ENCODE measurements around the gene LHX1.

The LHX1 gene

GRCh38 chr17:36977568-36977967 is 40.3 kb downstream of the LHX1 start:
- H3K9me3 ChIP-seq (ENCODE audit: control insufficient read depth in 2 of 2, low read length in 2 of 2) = no peaks in the 10 kb centered on the region
- H3K4me1 ChIP-seq (ENCODE audit: control insufficient read depth, insufficient read depth, low read length) = peaks cover 3% of the 10 kb centered on the region
- no peak overlapping the region for H3K4me3 ChIP-seq (ENCODE audit: low read length in 2 of 2)
- no peaks in the 10 kb centered on the region for H3K27me3 ChIP-seq (ENCODE audit: control insufficient read depth in 1 of 2, insufficient read depth in 2 of 2, low read length in 2 of 2)
- H3K9ac ChIP-seq (ENCODE audit: low read length in 2 of 2) = no peak overlapping the region
- no peaks in the 10 kb centered on the region for H3K36me3 ChIP-seq (ENCODE audit: control insufficient read depth in 2 of 2, insufficient read depth in 2 of 2, low read length in 2 of 2)
- H3K27ac ChIP-seq (ENCODE audit: low read length) = no peak overlapping the region

GRCh38 chr17:36978810-36979564 is 41.7 kb downstream of the LHX1 start:
- Histone ChIP-seq H3K4me1 (ENCODE audit: control insufficient read depth, insufficient read depth, low read length) (peaks cover 3% of the 10 kb centered on the region), H3K36me3 (ENCODE audit: control insufficient read depth in 2 of 2, insufficient read depth in 2 of 2, low read length in 2 of 2) (no peaks in the 10 kb centered on the region), H3K27ac (ENCODE audit: low read length) (no peak overlapping the region), H3K9ac (ENCODE audit: low read length in 2 of 2) (no peak overlapping the region), H3K4me3 (ENCODE audit: low read length in 2 of 2) (no peak overlapping the region), H3K27me3 (ENCODE audit: control insufficient read depth in 1 of 2, insufficient read depth in 2 of 2, low read length in 2 of 2) (no peaks in the 10 kb centered on the region), H3K9me3 (ENCODE audit: control insufficient read depth in 2 of 2, low read length in 2 of 2) (no peaks in the 10 kb centered on the region)

DNA sequence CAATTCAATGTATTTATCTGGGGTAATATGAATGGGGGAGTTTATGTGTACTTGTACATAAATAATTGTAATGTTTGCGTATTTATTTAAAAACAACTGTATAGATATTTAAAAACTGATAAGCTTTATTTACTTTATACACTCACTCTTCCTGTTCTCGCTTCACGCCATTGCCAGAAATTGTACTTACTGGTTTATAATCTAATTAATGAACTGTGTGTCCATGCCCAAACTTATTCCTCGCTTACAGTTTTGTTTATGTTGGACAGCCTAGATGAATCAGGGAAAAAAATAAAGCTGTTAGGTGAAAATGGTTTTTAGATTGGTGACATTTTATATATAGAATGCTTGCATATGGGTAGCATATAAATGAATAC is 42.3 kb downstream of the LHX1 start:
- Histone ChIP-seq H3K4me3 (ENCODE audit: low read length in 2 of 2) (no peak overlapping the region), H3K27ac (ENCODE audit: low read length) (no peak overlapping the region), H3K9me3 (ENCODE audit: control insufficient read depth in 2 of 2, low read length in 2 of 2) (no peaks in the 10 kb centered on the region), H3K36me3 (ENCODE audit: control insufficient read depth in 2 of 2, insufficient read depth in 2 of 2, low read length in 2 of 2) (no peaks in the 10 kb centered on the region), H3K4me1 (ENCODE audit: control insufficient read depth, insufficient read depth, low read length) (peaks cover 3% of the 10 kb centered on the region), H3K9ac (ENCODE audit: low read length in 2 of 2) (no peak overlapping the region), H3K27me3 (ENCODE audit: control insufficient read depth in 1 of 2, insufficient read depth in 2 of 2, low read length in 2 of 2) (no peaks in the 10 kb centered on the region)

GRCh38 chr17:36980280-36980761 is 43.0 kb downstream of the LHX1 start:
- H3K4me1 ChIP-seq (ENCODE audit: control insufficient read depth, insufficient read depth, low read length) = peaks cover 3% of the 10 kb centered on the region
- no peak overlapping the region for H3K27ac ChIP-seq (ENCODE audit: low read length)
- no peaks in the 10 kb centered on the region for H3K36me3 ChIP-seq (ENCODE audit: control insufficient read depth in 2 of 2, insufficient read depth in 2 of 2, low read length in 2 of 2)
- H3K4me3 ChIP-seq (ENCODE audit: low read length in 2 of 2) = no peak overlapping the region
- no peaks in the 10 kb centered on the region for H3K27me3 ChIP-seq (ENCODE audit: control insufficient read depth in 1 of 2, insufficient read depth in 2 of 2, low read length in 2 of 2)
- H3K9ac ChIP-seq (ENCODE audit: low read length in 2 of 2) = no peak overlapping the region
- H3K9me3 ChIP-seq (ENCODE audit: control insufficient read depth in 2 of 2, low read length in 2 of 2) = no peaks in the 10 kb centered on the region

GRCh38 chr17:36983618-36984017 is 46.3 kb downstream of the LHX1 start:
- peaks cover 3% of the 10 kb centered on the region for H3K4me1 ChIP-seq (ENCODE audit: control insufficient read depth, insufficient read depth, low read length)
- H3K9me3 ChIP-seq (ENCODE audit: control insufficient read depth in 2 of 2, low read length in 2 of 2) = no peaks in the 10 kb centered on the region
- peaks cover 11 to 21% of the 10 kb centered on the region in 2 donors for H3K36me3 ChIP-seq (ENCODE audit: control insufficient read depth in 2 of 2, insufficient read depth in 2 of 2, low read length in 2 of 2)
- no peak overlapping the region for H3K27ac ChIP-seq (ENCODE audit: low read length)
- H3K27me3 ChIP-seq (ENCODE audit: control insufficient read depth in 1 of 2, insufficient read depth in 2 of 2, low read length in 2 of 2) = no peaks in the 10 kb centered on the region
- H3K9ac ChIP-seq (ENCODE audit: low read length in 2 of 2) = no peak overlapping the region
- no peak overlapping the region for H3K4me3 ChIP-seq (ENCODE audit: low read length in 2 of 2)

- Histone ChIP-seq H3K36me3 (ENCODE audit: control insufficient read depth in 2 of 2, insufficient read depth in 2 of 2, low read length in 2 of 2) (peaks cover 19 to 43% of the 10 kb centered on the region in 2 donors), H3K27me3 (ENCODE audit: control insufficient read depth in 1 of 2, insufficient read depth in 2 of 2, low read length in 2 of 2) (no peaks in the 10 kb centered on the region), H3K4me3 (ENCODE audit: low read length in 2 of 2) (no peak overlapping the region), H3K27ac (ENCODE audit: low read length) (no peak overlapping the region), H3K9me3 (ENCODE audit: control insufficient read depth in 2 of 2, low read length in 2 of 2) (no peaks in the 10 kb centered on the region), H3K9ac (ENCODE audit: low read length in 2 of 2) (no peak overlapping the region), H3K4me1 (ENCODE audit: control insufficient read depth, insufficient read depth, low read length) (no peaks in the 10 kb centered on the region)
These were observed 51.9 kb downstream of the LHX1 start for GRCh38 chr17:36989173-36989572.

GRCh38 chr17:36992701-36993100 is 55.4 kb downstream of the LHX1 start:
- Histone ChIP-seq H3K9me3 (ENCODE audit: control insufficient read depth in 2 of 2, low read length in 2 of 2) (no peaks in the 10 kb centered on the region), H3K27ac (ENCODE audit: low read length) (no peak overlapping the region), H3K9ac (ENCODE audit: low read length in 2 of 2) (no peak overlapping the region), H3K36me3 (ENCODE audit: control insufficient read depth in 2 of 2, insufficient read depth in 2 of 2, low read length in 2 of 2) (peaks cover 21 to 34% of the 10 kb centered on the region in 2 donors), H3K27me3 (ENCODE audit: control insufficient read depth in 1 of 2, insufficient read depth in 2 of 2, low read length in 2 of 2) (no peaks in the 10 kb centered on the region), H3K4me1 (ENCODE audit: control insufficient read depth, insufficient read depth, low read length) (no peaks in the 10 kb centered on the region), H3K4me3 (ENCODE audit: low read length in 2 of 2) (no peak overlapping the region)

- Histone ChIP-seq H3K4me3 (ENCODE audit: low read length in 2 of 2) (no peak overlapping the region), H3K27me3 (ENCODE audit: control insufficient read depth in 1 of 2, insufficient read depth in 2 of 2, low read length in 2 of 2) (no peaks in the 10 kb centered on the region), H3K4me1 (ENCODE audit: control insufficient read depth, insufficient read depth, low read length) (no peaks in the 10 kb centered on the region), H3K9me3 (ENCODE audit: control insufficient read depth in 2 of 2, low read length in 2 of 2) (no peaks in the 10 kb centered on the region), H3K9ac (ENCODE audit: low read length in 2 of 2) (no peak overlapping the region), H3K36me3 (ENCODE audit: control insufficient read depth in 2 of 2, insufficient read depth in 2 of 2, low read length in 2 of 2) (peaks cover 23 to 31% of the 10 kb centered on the region in 2 donors), H3K27ac (ENCODE audit: low read length) (no peak overlapping the region)
These were observed 56.0 kb downstream of the LHX1 start for GRCh38 chr17:36993227-36993626.
